B cell (primary cell): ENCODE results near the gene TPST2.

ENCODE experiments used
- CTCF ChIP-seq: fragments of 200-600 bp; IDR thresholded peaks from one replicate; pipeline ENCODE4 v1.8.0; 2022; ENCODE audit warnings: antibody characterized with exemption, mild to moderate bottlenecking
- EZH2 ChIP-seq: IDR thresholded peaks from 2 replicates; pipeline ENCODE4 v1.6.1; 2012; ENCODE audit warnings: borderline replicate concordance, low read depth, mild to moderate bottlenecking, moderate library complexity, low read length; ENCODE audit not compliant: insufficient read depth, poor library complexity, severe bottlenecking

DNA sequence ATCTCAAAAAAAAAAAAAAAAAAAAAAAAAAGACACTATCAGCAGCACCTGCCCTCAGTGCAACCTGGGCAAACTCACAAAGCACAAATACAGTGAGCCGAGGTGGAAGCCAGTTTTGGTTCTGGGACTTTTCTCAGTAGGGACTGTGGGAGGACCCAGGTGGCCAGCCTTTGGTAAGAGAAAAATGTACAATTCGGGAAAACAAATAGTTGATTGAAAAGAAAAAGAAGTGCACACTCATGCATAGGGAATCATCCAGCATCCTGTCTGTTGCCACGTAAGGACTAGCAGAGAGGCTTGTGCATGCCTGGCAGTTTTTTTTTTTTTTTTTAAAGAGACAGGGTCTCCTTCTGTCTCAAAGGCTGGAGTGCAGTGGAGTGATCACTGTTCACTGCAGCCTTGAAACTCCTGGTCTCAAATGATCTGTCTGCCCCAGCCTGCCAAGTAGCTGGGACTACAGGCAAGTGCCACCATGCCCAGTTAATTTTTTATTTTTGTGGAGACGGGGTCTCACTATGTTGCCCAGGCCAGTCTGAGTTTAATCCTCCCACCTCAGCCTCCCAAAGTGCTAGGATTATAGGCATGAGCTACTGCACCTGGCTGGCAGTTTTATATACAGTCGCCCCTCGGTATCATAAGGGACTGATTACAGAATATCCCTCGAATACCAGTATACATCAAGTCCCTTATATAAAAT lies 36.7 kb downstream of the TPST2 start:
- TF ChIP-seq EZH2 (no peak), CTCF (no peak)
